Colonic mucosa (tissue), 4 donors: ENCODE results near the gene ITGAE. TPM values are rescaled to one million over a fixed set of nuclear protein-coding genes. Genes with fewer than 3 reads are reported as not detected.

Experiments used
- DNase-seq: peaks from one replicate; pipeline ENCODE4 v3.0.0-alpha.2; 2020
- H3K27ac ChIP-seq: fragments of 200-600 bp; one replicate; pipeline ENCODE4 v1.8.0; 2021
- H3K27me3 ChIP-seq: fragments of 200-600 bp; one replicate; pipeline ENCODE4 v1.8.0; 2021
- H3K36me3 ChIP-seq: fragments of 200-600 bp; one replicate; pipeline ENCODE4 v1.8.0; 2021
- H3K4me1 ChIP-seq: fragments of 200-600 bp; one replicate; pipeline ENCODE4 v1.8.0; 2021; ENCODE audit warnings: mild to moderate bottlenecking
- H3K4me3 ChIP-seq: fragments of 200-600 bp; one replicate; pipeline ENCODE4 v1.8.0; 2021
- H3K9ac ChIP-seq, 2 donors: one replicate each; pipeline ENCODE4 v1.7.0; 2013; ENCODE audit warnings: control low read depth in 2 of 2, low read depth in 2 of 2, low read length in 2 of 2
- H3K9me3 ChIP-seq: fragments of 200-600 bp; one replicate; pipeline ENCODE4 v1.8.0; 2021
- CTCF ChIP-seq: fragments of 200-600 bp; IDR thresholded peaks from one replicate; pipeline ENCODE4 v1.8.0; 2022; ENCODE audit warnings: antibody characterized with exemption, mild to moderate bottlenecking
- intact Hi-C: fragments of 100-400 bp; cut with DNase I; formaldehyde crosslinking; loops from one replicate; pipeline ENCODE4 v1.14.1; 2022
- total RNA-seq, 2 donors: library from RNA; stranded (reverse); fragmentation: NEBNext Ultra II Directional in 1 of 2; extraction: Animal tissue kit (Norgen Biotek cat#: 25700) in 1 of 2; gene quantifications; one replicate each; pipeline ENCODE4 v1.2.1, GENCODE V29; 2021
- donor health status: healthy.
- donor health status: DM: no; HTN: no; CAD: no.
- donor health status: DM: no; HTN: no; CAD: no.

Gene ITGAE
- total RNA-seq, 2 donors from 2014 or later, result 14.7 to 14.9 TPM

GRCh38 chr17:3826191-3826590 lies 25.2 kb upstream of the ITGAE start:
- intact Hi-C loops, result loop anchor here (5.0 kb wide), 1 partner anchor 89 kb away; no protein-coding TSS in a partner anchor

GRCh38 chr17:3821101-3821500 lies 20.1 kb upstream of the ITGAE start:
- Histone ChIP-seq H3K27ac (no peak overlapping the region), H3K9ac (no peak overlapping the region), H3K9me3 (no peaks in the 10 kb centered on the region), H3K27me3 (no peaks in the 10 kb centered on the region), H3K36me3 (peaks cover 10% of the 10 kb centered on the region), H3K4me1 (no peaks in the 10 kb centered on the region), H3K4me3 (no peak overlapping the region)
- intact Hi-C loops, result no loop called here
- TF ChIP-seq CTCF, result no peak
- DNase-seq, result no peak

More at GRCh38 chr17:3826191-3826590, 25.2 kb upstream of the ITGAE start:
- Histone ChIP-seq H3K4me1 (no peaks in the 10 kb centered on the region), H3K9ac (no peak overlapping the region), H3K36me3 (peaks cover 14% of the 10 kb centered on the region), H3K27me3 (no peaks in the 10 kb centered on the region), H3K9me3 (no peaks in the 10 kb centered on the region), H3K4me3 (no peak overlapping the region), H3K27ac (no peak overlapping the region)
- TF ChIP-seq CTCF, result no peak
- DNase-seq, result no peak

- no peak overlapping the region for H3K27ac ChIP-seq
- H3K4me1 ChIP-seq, result no peaks in the 10 kb centered on the region
- H3K9me3 ChIP-seq, result no peaks in the 10 kb centered on the region
- intact Hi-C loops, result no loop called here
- no peak for DNase-seq
- H3K36me3 ChIP-seq, result peaks cover 14% of the 10 kb centered on the region
- no peak overlapping the region for H3K4me3 ChIP-seq
- no peak for TF ChIP-seq CTCF
- H3K9ac ChIP-seq, result no peak overlapping the region
- no peaks in the 10 kb centered on the region for H3K27me3 ChIP-seq
Observed at GRCh38 chr17:3818786-3819185, 17.8 kb upstream of the ITGAE start.

GRCh38 chr17:3817851-3818605 lies 17.0 kb upstream of the ITGAE start:
- no peak for DNase-seq
- Histone ChIP-seq H3K27ac (no peak overlapping the region), H3K9me3 (no peaks in the 10 kb centered on the region), H3K4me1 (no peaks in the 10 kb centered on the region), H3K27me3 (no peaks in the 10 kb centered on the region), H3K36me3 (peaks cover 20% of the 10 kb centered on the region), H3K4me3 (no peak overlapping the region), H3K9ac (no peak overlapping the region)
- no peak for TF ChIP-seq CTCF
- intact Hi-C loops, result no loop called here

GRCh38 chr17:3815925-3816324 lies 14.9 kb upstream of the ITGAE start:
- no peak overlapping the region for H3K9ac ChIP-seq
- H3K9me3 ChIP-seq, result no peaks in the 10 kb centered on the region
- no peaks in the 10 kb centered on the region for H3K27me3 ChIP-seq
- DNase-seq, result no peak
- TF ChIP-seq CTCF, result no peak
- H3K4me1 ChIP-seq, result no peaks in the 10 kb centered on the region
- H3K36me3 ChIP-seq, result peaks cover 23% of the 10 kb centered on the region
- no peak overlapping the region for H3K27ac ChIP-seq
- H3K4me3 ChIP-seq, result no peak overlapping the region
- intact Hi-C loops, result no loop called here
